ENCODE data around the gene SGK2. TPM values are rescaled to one million over a fixed set of nuclear protein-coding genes. Genes with fewer than 3 reads are reported as not detected.
A peak's percentile ranks its signal among the peaks of the same experiment; 100 is the strongest.
"Not testable (repeated sequence)": the region's sequence is repeated elsewhere in the genome, so short reads cannot be mapped to it uniquely, and the experiment has no call there.

The SGK2 gene
- total RNA-seq, 2 donors from 2014 or later = 7.9 to 10.9 TPM

DNA sequence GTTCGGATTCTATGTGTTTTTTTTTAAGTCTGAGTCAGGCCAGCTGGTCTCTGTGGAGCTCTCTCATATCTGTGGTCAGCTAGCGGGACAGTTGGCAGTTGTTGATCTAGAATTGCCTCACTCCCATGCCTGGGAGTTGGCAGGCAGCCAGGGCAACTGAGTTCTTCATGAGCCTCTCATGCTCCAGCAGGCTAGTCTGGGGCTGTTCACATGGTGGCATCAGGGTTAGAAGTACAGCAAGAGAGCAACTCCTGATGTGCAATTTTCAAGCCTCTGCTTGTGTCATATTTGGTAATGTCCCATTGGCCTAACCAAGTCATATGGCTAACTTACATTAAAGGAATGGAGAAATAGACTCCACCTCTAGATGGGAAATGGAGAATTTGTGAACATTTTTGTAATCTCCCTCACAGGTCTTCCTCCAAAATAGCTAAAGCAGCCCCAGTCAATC is 25.2 kb downstream of the SGK2 start:
- intact Hi-C loops (cut with DNase I) = no loop called here
- DNase-seq (peak; percentile 83), ATAC-seq (peak; percentile 80 to 90)

DNA sequence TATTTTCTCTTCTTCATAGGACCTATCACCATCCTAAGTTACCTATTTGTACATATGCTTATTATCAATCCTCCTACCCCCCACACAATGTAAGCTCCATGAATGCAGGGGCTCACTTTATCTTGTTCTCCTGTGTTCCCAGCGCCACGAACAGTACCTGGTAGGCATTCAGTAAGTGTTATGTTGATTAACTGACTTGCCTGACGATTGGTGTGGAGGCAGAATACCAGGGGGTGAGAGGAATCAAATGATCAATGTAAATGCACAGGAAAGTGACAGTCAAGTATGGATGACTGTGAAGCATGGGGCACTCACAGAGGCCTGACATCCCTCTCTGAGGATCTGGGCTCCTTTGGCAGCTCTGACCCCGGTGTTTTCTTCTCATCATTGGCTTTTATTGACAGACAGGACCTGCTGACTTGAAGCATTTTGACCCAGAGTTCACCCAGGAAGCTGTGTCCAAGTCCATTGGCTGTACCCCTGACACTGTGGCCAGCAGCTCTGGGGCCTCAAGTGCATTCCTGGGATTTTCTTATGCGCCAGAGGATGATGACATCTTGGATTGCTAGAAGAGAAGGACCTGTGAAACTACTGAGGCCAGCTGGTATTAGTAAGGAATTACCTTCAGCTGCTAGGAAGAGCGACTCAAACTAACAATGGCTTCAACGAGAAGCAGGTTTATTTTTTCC is 25.8 kb downstream of the SGK2 start:
- no peak for DNase-seq
- intact Hi-C loops (cut with DNase I) = no loop called here
- peak in 1 of 2 donors; percentile 74 for ATAC-seq

DNA sequence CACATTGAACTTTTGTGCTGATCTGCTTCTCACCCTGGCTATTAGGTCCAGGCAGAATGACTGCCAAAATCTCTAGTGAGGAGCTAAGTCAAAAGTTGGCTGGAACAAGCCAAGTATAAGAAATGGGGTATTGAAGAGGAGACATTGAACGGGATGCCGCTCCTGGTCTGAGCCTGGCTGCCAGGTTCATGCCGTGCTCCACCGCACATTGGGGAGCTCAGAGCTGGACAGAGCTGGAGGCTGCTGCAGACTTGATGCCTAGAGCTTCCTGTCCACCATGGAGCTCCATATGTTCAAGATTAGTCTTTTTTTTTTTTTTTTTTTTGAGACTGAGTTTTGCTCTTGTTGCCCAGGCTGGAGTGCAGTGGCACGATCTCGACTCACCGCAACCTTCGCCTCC is 27.8 kb downstream of the SGK2 start:
- no peak for DNase-seq
- ATAC-seq = no peak
- intact Hi-C loops (cut with DNase I) = no loop called here

GRCh38 chr20:43588526-43588925 is 29.7 kb downstream of the SGK2 start:
- ATAC-seq; intact Hi-C loops (cut with DNase I); DNase-seq: not testable (repeated sequence)

DNA sequence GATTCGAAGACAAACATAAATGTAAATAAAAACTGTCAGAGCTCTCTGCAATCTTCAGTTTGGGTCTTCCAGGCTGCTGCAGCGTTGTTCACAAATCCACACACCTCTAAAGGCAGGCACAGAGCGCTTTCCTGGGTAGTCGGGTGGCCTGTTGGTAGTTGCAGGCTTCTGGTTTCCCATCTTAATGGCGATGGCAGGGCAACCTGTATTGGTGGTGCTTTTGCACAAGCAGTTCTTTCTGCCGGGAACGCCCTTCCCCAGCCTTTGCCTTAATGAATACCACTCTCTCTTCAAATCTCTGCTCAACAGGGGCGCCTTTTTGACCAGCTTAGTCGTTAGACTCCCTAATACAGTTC is 31.2 kb downstream of the SGK2 start:
- DNase-seq = no peak
- intact Hi-C loops (cut with DNase I) = no loop called here
- peak; percentile 7 to 10 for ATAC-seq

- DNase-seq = peak; percentile 94
- peak; percentile 98 to 100 for ATAC-seq
- intact Hi-C loops (cut with DNase I) = no loop called here
Observed at GRCh38 chr20:43590392-43591303, 31.8 kb downstream of the SGK2 start, which contains the start of gene IFT52. Gene IFT52, plus strand, starts transcription at chr20:43590937. Its CDS starts 3,762 bp downstream, at chr20:43594699.

GRCh38 chr20:43601960-43602359 is 43.1 kb downstream of the SGK2 start:
- DNase-seq; ATAC-seq; intact Hi-C loops (cut with DNase I): not testable (repeated sequence)

DNA sequence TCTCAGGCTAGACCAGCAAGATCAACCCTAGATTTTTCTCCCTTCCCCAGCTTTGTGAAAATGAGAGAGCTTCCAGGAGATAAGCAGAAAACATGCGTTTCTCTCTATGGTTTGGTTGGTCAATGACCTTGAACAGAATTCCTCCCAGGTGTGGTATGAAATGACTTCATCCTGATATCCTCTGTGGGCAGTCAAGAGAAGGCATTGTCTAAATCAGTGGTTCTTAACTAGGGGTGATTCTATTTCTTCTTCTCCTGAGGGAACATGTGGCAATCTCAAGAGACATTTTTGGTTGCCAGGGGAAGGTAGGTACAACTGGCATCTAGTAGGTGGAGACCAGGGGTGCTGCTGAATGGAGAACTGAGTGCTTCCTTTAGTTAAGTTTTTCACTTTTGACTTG is 44.3 kb downstream of the SGK2 start:
- ATAC-seq = no peak

DNA sequence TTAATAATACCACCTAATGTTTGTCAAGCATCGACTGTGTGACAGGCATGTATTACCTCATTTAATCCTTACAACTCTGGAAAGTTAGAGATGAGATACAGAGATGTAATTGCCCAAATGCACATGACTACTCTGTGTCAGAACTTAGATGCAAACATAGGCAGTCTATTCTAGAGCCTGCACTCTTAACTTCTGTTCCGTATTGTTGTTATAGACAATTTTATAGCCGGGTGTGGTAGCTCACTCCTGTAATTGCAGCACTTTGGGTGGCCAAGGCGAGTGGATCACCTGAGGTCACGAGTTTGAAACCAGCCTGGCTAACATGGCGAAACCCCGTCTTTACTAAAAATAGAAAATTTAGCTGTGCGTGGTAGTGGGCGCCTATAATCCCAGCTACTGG is 46.9 kb downstream of the SGK2 start:
- intact Hi-C loops (cut with DNase I) = no loop called here
- DNase-seq (no peak), ATAC-seq (no peak)

More for the DNA sequence above, 44.3 kb downstream of the SGK2 start:
- no peak for DNase-seq
- intact Hi-C loops (cut with DNase I) = no loop called here

- ATAC-seq; DNase-seq; intact Hi-C loops (cut with DNase I): not testable (repeated sequence)
Observed at GRCh38 chr20:43607278-43607677, 48.5 kb downstream of the SGK2 start.

GRCh38 chr20:43631598-43631997 is 72.8 kb downstream of the SGK2 start:
- DNase-seq (no peak), ATAC-seq (peak in 1 of 2 donors; percentile 51)
- intact Hi-C loops (cut with DNase I) = no loop called here

Other genes with a start within 250 kb of the SGK2 start
- gene SRSF6, start 101.1 kb upstream of the SGK2 start, total RNA-seq = 10 to 100 TPM; 58.8 to 82.0 TPM
- gene L3MBTL1, start 51.3 kb upstream of the SGK2 start, total RNA-seq = 1 to 10 TPM; 3.3 to 5.5 TPM
- 10 to 100 TPM in 1 of 2 donors, 1 to 10 TPM in 1; 8.1 to 11.5 TPM for gene IFT52, start 31.9 kb downstream of the SGK2 start, total RNA-seq
- 1 to 10 TPM in 1 of 2 donors, under 1 TPM in 1; 0.37 to 2.3 TPM for gene MYBL2, start 108.1 kb downstream of the SGK2 start, total RNA-seq
- not detected for gene GTSF1L, start 168.0 kb downstream of the SGK2 start, total RNA-seq

Measured in left cardiac atrium (tissue), 4 donors.